GM19023 (cell line): ENCODE measurements around the gene IFNAR1.
"Not testable (repeated sequence)": the region's sequence is repeated elsewhere in the genome, so short reads cannot be mapped to it uniquely, and the experiment has no call there.

ENCODE experiments used
- ATAC-seq: cut with Tn5 transposase; IDR thresholded peaks from one replicate; pipeline ENCODE4 v1.9.1; 2021; ENCODE audit warnings: mild to moderate bottlenecking, moderate library complexity; ENCODE audit not compliant: unreplicated experiment

The IFNAR1 gene

GRCh38 chr21:33339135-33339534 lies 14.4 kb downstream of the IFNAR1 start:
- no peak for ATAC-seq

- ATAC-seq = no peak
These were observed 15.1 kb downstream of the IFNAR1 start for GRCh38 chr21:33339918-33340317.

GRCh38 chr21:33345751-33346238 lies 21.0 kb downstream of the IFNAR1 start:
- ATAC-seq = no peak

- ATAC-seq = no peak
These were observed 23.9 kb downstream of the IFNAR1 start for GRCh38 chr21:33348706-33349105.

GRCh38 chr21:33350676-33351075 lies 25.9 kb downstream of the IFNAR1 start:
- no peak for ATAC-seq

- no peak for ATAC-seq
These were observed 30.6 kb downstream of the IFNAR1 start for GRCh38 chr21:33355355-33355754.

GRCh38 chr21:33355996-33356395 lies 31.2 kb downstream of the IFNAR1 start:
- no peak for ATAC-seq

GRCh38 chr21:33357177-33357576 lies 32.4 kb downstream of the IFNAR1 start:
- ATAC-seq = no peak

GRCh38 chr21:33359446-33359845 lies 34.7 kb downstream of the IFNAR1 start:
- ATAC-seq = no peak

GRCh38 chr21:33360281-33360680 lies 35.5 kb downstream of the IFNAR1 start:
- no peak for ATAC-seq

- ATAC-seq = peak; percentile 81
These were observed 36.3 kb downstream of the IFNAR1 start for GRCh38 chr21:33360881-33361602.

GRCh38 chr21:33362044-33362555 lies 37.3 kb downstream of the IFNAR1 start:
- peak; percentile 46 for ATAC-seq

GRCh38 chr21:33363911-33364609 lies 39.3 kb downstream of the IFNAR1 start:
- ATAC-seq = not testable (repeated sequence)

- no peak for ATAC-seq
These were observed 40.1 kb downstream of the IFNAR1 start for GRCh38 chr21:33364830-33365229.

- ATAC-seq = no peak
These were observed 42.7 kb downstream of the IFNAR1 start for GRCh38 chr21:33367309-33367973.

- no peak for ATAC-seq
These were observed 43.4 kb downstream of the IFNAR1 start for GRCh38 chr21:33368124-33368523.

GRCh38 chr21:33368576-33368975 lies 43.8 kb downstream of the IFNAR1 start:
- ATAC-seq = no peak

- ATAC-seq = no peak
These were observed 44.8 kb downstream of the IFNAR1 start for GRCh38 chr21:33369586-33369985.

- ATAC-seq = no peak
These were observed 45.5 kb downstream of the IFNAR1 start for GRCh38 chr21:33370305-33370704.

- no peak for ATAC-seq
These were observed 46.6 kb downstream of the IFNAR1 start for GRCh38 chr21:33371366-33371765.

- no peak for ATAC-seq
These were observed 47.8 kb downstream of the IFNAR1 start for GRCh38 chr21:33372582-33372981.

GRCh38 chr21:33373451-33373850 lies 48.7 kb downstream of the IFNAR1 start:
- no peak for ATAC-seq
